ENCODE results near the gene GRK5. TPM values are rescaled to one million over a fixed set of nuclear protein-coding genes. Genes with fewer than 3 reads are reported as not detected.

GRK5 gene
- total RNA-seq, 2 experiments from 2014 or later: 21.2 to 24.8 TPM

DNA sequence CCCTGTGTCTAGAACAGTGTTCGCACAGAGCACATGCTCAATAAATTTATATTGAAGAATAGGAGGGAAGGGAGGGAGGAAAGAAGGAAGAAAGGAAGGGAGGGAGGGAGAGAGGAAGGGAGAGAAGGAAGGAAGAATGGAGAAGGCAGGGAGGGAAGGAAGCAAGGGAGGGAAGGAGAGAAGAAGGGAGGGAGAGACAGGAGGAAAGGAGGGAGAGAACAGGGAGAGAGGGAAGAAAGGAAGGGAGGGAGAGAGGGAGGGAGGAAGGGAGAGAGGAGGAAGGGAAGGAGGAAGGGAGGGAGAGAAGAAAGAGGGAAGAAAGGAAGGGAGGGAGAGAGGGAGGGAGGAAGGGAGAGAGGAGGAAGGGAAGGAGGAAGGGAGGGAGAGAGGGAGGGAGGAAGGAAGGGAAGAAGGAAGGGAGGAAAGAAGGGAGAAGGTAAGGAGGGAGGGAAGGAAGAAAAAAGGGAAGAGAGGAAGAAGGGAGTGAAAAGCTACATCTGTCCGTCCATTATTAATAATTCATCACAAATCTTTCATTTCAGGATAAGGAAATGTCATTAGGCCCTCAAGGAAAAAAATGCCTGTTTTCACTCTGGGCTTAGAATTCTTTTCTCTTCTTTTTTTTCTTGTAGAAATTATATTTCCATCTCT lies 79.7 kb downstream of the GRK5 start:
- Mint-ChIP-seq H3K36me3 (ENCODE audit: low read depth) (no peaks in the 10 kb centered on the region), H3K4me3 (no peak overlapping the region), H3K27ac (peak overlapping the region; percentile 62), H3K4me1 (peaks cover 76% of the 10 kb centered on the region), H3K27me3 (no peaks in the 10 kb centered on the region), H3K9me3 (ENCODE audit: low read depth) (no peaks in the 10 kb centered on the region)
- DNase-seq: no peak
- no peak for ATAC-seq
- ChIA-PET POLR2A (interaction anchor here (0.6 to 0.7 kb wide), 2 partner anchors 25 to 46 kb away, joined by 3 to 4 read pairs; no protein-coding TSS in a partner anchor), CTCF (no interaction called here)
- intact Hi-C loops (cut with DNase I, micrococcal nuclease): loop anchor here in 1 of 2 experiments (1.0 kb wide), 1 partner anchor 28 kb away; no protein-coding TSS in a partner anchor

DNA sequence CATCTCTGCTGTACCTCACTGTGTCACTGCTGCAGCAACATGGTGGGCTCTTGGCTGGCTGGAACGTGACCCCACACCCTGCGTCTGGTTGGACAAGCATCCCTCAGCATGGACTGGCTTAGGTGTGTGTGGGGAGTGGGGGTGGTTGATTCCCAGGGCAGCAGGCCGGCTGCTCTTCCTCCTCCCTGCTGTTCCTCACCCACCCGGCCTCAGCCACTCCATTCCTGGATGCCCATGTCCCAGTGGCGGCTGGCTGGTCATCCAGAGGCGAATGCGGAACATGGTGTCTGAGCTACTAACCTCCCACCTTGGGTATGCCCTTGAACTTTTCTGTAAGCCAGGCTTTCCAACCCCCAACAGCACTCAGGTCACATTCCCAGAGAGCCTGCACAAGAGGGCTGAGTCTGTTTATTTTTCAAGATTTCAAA lies 81.2 kb downstream of the GRK5 start:
- POLR2A ChIA-PET: no interaction called here
- Mint-ChIP-seq H3K4me3 (no peak overlapping the region), H3K36me3 (ENCODE audit: low read depth) (no peaks in the 10 kb centered on the region), H3K9me3 (ENCODE audit: low read depth) (no peaks in the 10 kb centered on the region), H3K27me3 (no peaks in the 10 kb centered on the region), H3K4me1 (peaks cover 83% of the 10 kb centered on the region), H3K27ac (peak overlapping the region; percentile 10)
- ATAC-seq (no peak), DNase-seq (no peak)
- intact Hi-C loops (cut with DNase I, micrococcal nuclease): no loop called here
- CTCF ChIA-PET: interaction anchor here (1.9 kb wide), 1 partner anchor 18 kb away, joined by 6 read pairs; no protein-coding TSS in a partner anchor

DNA sequence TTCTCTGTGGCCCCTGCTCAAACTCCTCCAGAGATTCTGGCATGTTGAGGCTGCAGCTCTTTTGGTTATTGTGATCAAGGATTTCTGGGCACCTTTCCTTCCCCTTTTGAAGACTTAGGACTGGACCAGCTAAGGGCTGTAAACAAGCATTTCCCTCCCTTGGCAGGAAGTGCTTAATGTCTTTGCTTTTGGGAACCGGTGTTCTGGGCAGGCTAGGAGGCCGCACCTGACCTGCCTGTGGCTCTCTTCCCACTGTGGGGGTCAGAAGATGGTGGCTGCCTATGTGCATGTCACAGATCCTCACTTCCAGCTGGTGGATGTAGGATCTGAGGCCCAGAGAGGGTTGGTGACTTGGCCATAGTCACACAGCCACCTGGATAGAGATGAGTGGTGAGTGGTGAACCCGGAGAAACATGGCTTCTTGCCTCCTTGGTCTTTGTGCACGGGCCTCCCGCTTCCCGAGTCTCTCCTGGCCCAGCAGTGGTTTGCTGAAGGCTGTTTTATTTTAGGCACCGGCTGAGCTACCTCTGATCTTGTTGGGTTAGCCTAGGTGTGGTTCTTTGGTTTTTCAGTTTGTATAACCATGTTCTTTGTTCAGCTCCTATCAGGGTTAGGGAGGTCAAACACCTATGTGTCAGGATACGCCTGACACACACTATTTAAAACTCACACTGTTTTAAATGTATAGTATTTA lies 82.0 kb downstream of the GRK5 start:
- Mint-ChIP-seq H3K4me3 (no peak overlapping the region), H3K27ac (peak overlapping the region; percentile 64), H3K9me3 (ENCODE audit: low read depth) (no peaks in the 10 kb centered on the region), H3K4me1 (peaks cover 78% of the 10 kb centered on the region), H3K27me3 (no peaks in the 10 kb centered on the region), H3K36me3 (ENCODE audit: low read depth) (peaks cover 1% of the 10 kb centered on the region)
- no peak for DNase-seq
- peak; percentile 18 for ATAC-seq
- CTCF ChIA-PET: interaction anchor here (1.2 to 1.9 kb wide), 3 partner anchors 17 to 82 kb away, joined by 3 to 6 read pairs (median 6); partner anchors contain the start of gene GRK5
- POLR2A ChIA-PET: no interaction called here
- intact Hi-C loops (cut with DNase I, micrococcal nuclease): no loop called here

DNA sequence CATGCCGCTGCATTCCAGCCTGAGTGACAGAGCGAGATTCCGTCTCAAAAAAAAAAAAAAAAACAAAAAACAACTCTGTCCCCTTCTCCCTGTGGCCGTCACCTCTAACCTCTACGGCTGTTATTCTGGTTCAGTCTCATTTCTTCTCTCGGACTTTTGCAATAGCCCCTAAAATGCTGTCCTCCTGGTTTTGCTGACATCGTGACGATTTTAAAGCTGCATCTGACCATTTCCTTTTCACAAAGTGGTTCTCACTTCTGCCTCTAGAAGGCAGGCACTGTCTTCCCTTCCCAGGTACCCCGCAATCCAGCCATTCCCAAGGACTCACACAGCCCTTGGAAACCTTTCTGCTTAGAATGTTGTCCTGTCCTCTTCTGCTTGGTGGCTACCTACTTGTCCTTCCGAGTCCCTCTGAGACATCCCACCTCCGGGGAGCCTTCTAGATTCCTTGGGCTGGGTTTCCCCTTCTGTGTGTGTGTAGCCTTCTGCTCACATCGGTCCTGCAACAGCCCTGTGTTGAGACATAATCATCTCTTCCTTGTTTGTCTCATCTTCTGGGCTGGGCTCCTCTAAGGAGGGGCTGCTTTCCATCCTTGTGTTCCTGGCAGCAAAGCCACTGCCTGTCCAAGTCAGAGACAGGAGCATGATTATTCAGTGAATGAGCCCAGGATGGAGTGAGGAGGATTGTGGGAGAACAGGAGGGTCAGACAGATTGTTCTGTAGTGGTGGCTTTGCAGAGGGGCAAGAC lies 83.1 kb downstream of the GRK5 start:
- DNase-seq: no peak
- ChIA-PET CTCF (interaction anchor here (0.6 to 1.9 kb wide), 4 partner anchors 16 to 84 kb away, joined by 3 to 6 read pairs (median 4); partner anchors contain the start of gene GRK5), POLR2A (interaction anchor here (0.7 kb wide), 2 partner anchors 8 to 49 kb away, joined by 3 read pairs; no protein-coding TSS in a partner anchor)
- peaks cover 2% of the 10 kb centered on the region for H3K36me3 Mint-ChIP-seq (ENCODE audit: low read depth)
- no peaks in the 10 kb centered on the region for H3K9me3 Mint-ChIP-seq (ENCODE audit: low read depth)
- H3K4me1 Mint-ChIP-seq: peaks cover 67% of the 10 kb centered on the region
- no peaks in the 10 kb centered on the region for H3K27me3 Mint-ChIP-seq
- H3K27ac Mint-ChIP-seq: peak overlapping the region; percentile 1
- intact Hi-C loops (cut with DNase I, micrococcal nuclease): no loop called here
- no peak overlapping the region for H3K4me3 Mint-ChIP-seq
- ATAC-seq: no peak

GRCh38 chr10:119291223-119291900 lies 84.0 kb downstream of the GRK5 start:
- Mint-ChIP-seq H3K36me3 (ENCODE audit: low read depth) (peaks cover 5% of the 10 kb centered on the region), H3K27ac (peak overlapping the region; percentile 15), H3K27me3 (no peaks in the 10 kb centered on the region), H3K4me1 (peaks cover 58% of the 10 kb centered on the region), H3K4me3 (no peak overlapping the region), H3K9me3 (ENCODE audit: low read depth) (no peaks in the 10 kb centered on the region)
- CTCF ChIA-PET: interaction anchor here (0.6 to 0.8 kb wide), 2 partner anchors 32 to 493 kb away, joined by 3 to 4 read pairs; no protein-coding TSS in a partner anchor
- no peak for DNase-seq
- intact Hi-C loops (cut with DNase I, micrococcal nuclease): no loop called here
- ATAC-seq: no peak
- POLR2A ChIA-PET: interaction anchor here (0.7 kb wide), 1 partner anchor 9 kb away, joined by 3 read pairs; no protein-coding TSS in a partner anchor

GRCh38 chr10:119292968-119293760 lies 85.8 kb downstream of the GRK5 start:
- ATAC-seq (no peak), DNase-seq (no peak)
- peaks cover 45% of the 10 kb centered on the region for H3K4me1 Mint-ChIP-seq
- H3K4me3 Mint-ChIP-seq: no peak overlapping the region
- ChIA-PET CTCF (no interaction called here), POLR2A (no interaction called here)
- intact Hi-C loops (cut with DNase I, micrococcal nuclease): no loop called here
- peaks cover 5% of the 10 kb centered on the region for H3K9me3 Mint-ChIP-seq (ENCODE audit: low read depth)
- peak overlapping the region; percentile 22 for H3K27ac Mint-ChIP-seq
- H3K27me3 Mint-ChIP-seq: no peaks in the 10 kb centered on the region
- peaks cover 19% of the 10 kb centered on the region for H3K36me3 Mint-ChIP-seq (ENCODE audit: low read depth)

- peaks cover 47% of the 10 kb centered on the region for H3K4me1 Mint-ChIP-seq
- H3K9me3 Mint-ChIP-seq (ENCODE audit: low read depth): peaks cover 5% of the 10 kb centered on the region
- DNase-seq: no peak
- no peak overlapping the region for H3K27ac Mint-ChIP-seq
- POLR2A ChIA-PET: no interaction called here
- no peak overlapping the region for H3K4me3 Mint-ChIP-seq
- intact Hi-C loops (cut with DNase I, micrococcal nuclease): no loop called here
- peaks cover 19% of the 10 kb centered on the region for H3K36me3 Mint-ChIP-seq (ENCODE audit: low read depth)
- no peak for ATAC-seq
- CTCF ChIA-PET: interaction anchor here (0.5 kb wide), 1 partner anchor 96 kb away, joined by 3 read pairs; no protein-coding TSS in a partner anchor
- H3K27me3 Mint-ChIP-seq: no peaks in the 10 kb centered on the region
Measured at GRCh38 chr10:119296703-119297102, 89.3 kb downstream of the GRK5 start.

DNA sequence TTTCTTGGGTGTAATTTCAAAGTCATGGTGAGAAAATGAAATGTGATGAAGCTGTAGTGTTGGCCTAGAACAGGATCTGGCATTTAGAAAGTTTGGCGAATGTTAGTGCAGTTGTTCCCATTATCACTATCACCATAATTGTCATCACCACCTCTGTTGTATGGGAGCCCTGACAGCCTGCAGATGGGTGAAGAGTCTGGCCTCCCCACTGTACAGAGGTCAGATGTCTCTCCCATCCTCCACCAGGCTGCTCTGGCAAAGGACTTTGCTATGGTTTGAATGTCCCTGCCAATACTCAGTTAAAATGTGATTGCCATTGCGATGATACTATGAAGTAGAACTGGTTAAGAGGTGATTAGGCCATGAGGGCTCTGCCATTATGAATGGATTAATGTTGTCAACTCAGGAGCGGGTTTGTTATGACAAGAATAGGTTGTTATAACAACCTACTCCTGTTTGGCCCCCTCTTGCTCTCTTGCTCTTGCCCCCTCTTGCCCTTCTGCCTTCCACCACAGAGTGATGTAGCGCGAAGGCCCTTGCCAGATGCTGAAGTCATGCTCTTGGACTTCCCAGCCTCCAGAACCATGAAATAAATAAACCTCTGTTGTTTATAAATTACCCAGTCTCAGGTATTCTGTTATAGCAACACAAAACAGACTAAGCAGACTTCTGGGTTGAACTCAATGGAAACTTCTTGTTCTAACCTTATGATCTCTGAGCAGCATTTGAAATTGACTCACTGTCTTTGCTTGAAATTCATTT lies 90.0 kb downstream of the GRK5 start:
- H3K36me3 Mint-ChIP-seq (ENCODE audit: low read depth): peaks cover 19% of the 10 kb centered on the region
- ChIA-PET POLR2A (no interaction called here), CTCF (interaction anchor here (0.5 kb wide), 1 partner anchor 97 kb away, joined by 3 read pairs; no protein-coding TSS in a partner anchor)
- peaks cover 5% of the 10 kb centered on the region for H3K9me3 Mint-ChIP-seq (ENCODE audit: low read depth)
- H3K4me3 Mint-ChIP-seq: no peak overlapping the region
- H3K27me3 Mint-ChIP-seq: no peaks in the 10 kb centered on the region
- peaks cover 48% of the 10 kb centered on the region for H3K4me1 Mint-ChIP-seq
- intact Hi-C loops (cut with DNase I, micrococcal nuclease): no loop called here
- H3K27ac Mint-ChIP-seq: no peak overlapping the region
- no peak for ATAC-seq
- DNase-seq: no peak

GRCh38 chr10:119298810-119299209 lies 91.4 kb downstream of the GRK5 start:
- H3K27ac Mint-ChIP-seq: no peak overlapping the region
- CTCF ChIA-PET: no interaction called here
- H3K4me1 Mint-ChIP-seq: peaks cover 53% of the 10 kb centered on the region

GRCh38 chr10:119299531-119299930 lies 92.2 kb downstream of the GRK5 start:
- CTCF ChIA-PET: interaction anchor here (0.6 kb wide), 1 partner anchor 12 kb away, joined by 3 read pairs; no protein-coding TSS in a partner anchor
- Mint-ChIP-seq H3K27ac (peak overlapping the region; percentile 68), H3K4me1 (peaks cover 59% of the 10 kb centered on the region), H3K9me3 (ENCODE audit: low read depth) (peaks cover 5% of the 10 kb centered on the region), H3K4me3 (no peak overlapping the region), H3K27me3 (no peaks in the 10 kb centered on the region), H3K36me3 (ENCODE audit: low read depth) (peaks cover 17% of the 10 kb centered on the region)
- DNase-seq (no peak), ATAC-seq (peak; percentile 25)
- intact Hi-C loops (cut with DNase I, micrococcal nuclease): no loop called here
- POLR2A ChIA-PET: no interaction called here

More at GRCh38 chr10:119298810-119299209, 91.4 kb downstream of the GRK5 start:
- ATAC-seq (no peak), DNase-seq (no peak)
- POLR2A ChIA-PET: no interaction called here
- Mint-ChIP-seq H3K4me3 (no peak overlapping the region), H3K9me3 (ENCODE audit: low read depth) (peaks cover 5% of the 10 kb centered on the region), H3K36me3 (ENCODE audit: low read depth) (peaks cover 19% of the 10 kb centered on the region), H3K27me3 (no peaks in the 10 kb centered on the region)
- intact Hi-C loops (cut with DNase I, micrococcal nuclease): no loop called here

All from activated CD4-positive, alpha-beta T cell treated with anti-CD3 and anti-CD28 coated beads for 36 hours (primary cell).